HCT116 (cell line): ENCODE measurements around the gene UCK1. TPM values are rescaled to one million over a fixed set of nuclear protein-coding genes. Genes with fewer than 3 reads are reported as not detected.

Experiments used
- ATAC-seq: fragments of 200-7000 bp; cut with Tn5 transposase; 2 replicates; pipeline ENCODE4 v1.9.1; 2020; ENCODE audit warnings: mild to moderate bottlenecking, moderate library complexity
- BruUV-seq: library from RNA; stranded (reverse); fragments of 400-500 nt; replicated peaks from 2 replicates; lab custom pipeline; 2021; lab: Mats Ljungman, UMichigan
- CTCF ChIA-PET: fragments of 300-600 bp; sonication (Branson Sonifier 250); formaldehyde crosslinking; loops from one replicate; lab custom pipeline; 2021; ENCODE audit warnings: antibody characterized with exemption; lab: Charles Lee
- POLR2A ChIA-PET: fragments of 300-600, 350-600 bp; sonication (Branson Sonifier 250); formaldehyde crosslinking; loops from one replicate; lab custom pipeline; 2021; ENCODE audit warnings: antibody characterized with exemption; lab: Charles Lee
- RAD21 ChIA-PET, 2 experiments: fragments of 300-600 bp; sonication (Branson Sonifier 250); formaldehyde crosslinking; loops; one replicate each; lab custom pipeline; 2023; ENCODE audit warnings: low total read pairs in 2 of 2; ENCODE audit not compliant: uncharacterized antibody in 2 of 2, unreplicated experiment in 2 of 2, low non-redundant PET in 1 of 2; lab: Charles Lee
- DNase-seq: peaks from one replicate; pipeline ENCODE4 v3.0.0-alpha.2; 2010; ENCODE audit warnings: low read depth, low spot score
- H2AFZ ChIP-seq: fragments of 200-600 bp; shearing (Covaris generic), sonication (generic); 2 replicates; pipeline ENCODE4 v1.6.1; 2017; ENCODE audit warnings: low read depth, mixed run types, mixed read lengths, antibody characterized with exemption, low read length; ENCODE audit not compliant: poor library complexity, severe bottlenecking
- H3K27ac ChIP-seq: 2 replicates; pipeline ENCODE4 v1.5.1; 2012; ENCODE audit warnings: low read depth, low read length
- H3K27me3 ChIP-seq: fragments of 200-600 bp; sonication (generic); 2 replicates; pipeline ENCODE4 v1.6.1; 2016; ENCODE audit warnings: mixed run types, low read length, mixed read lengths; ENCODE audit not compliant: insufficient read depth
- H3K36me3 ChIP-seq, 2 experiments: fragments of 200-500 bp in 1 of 2; fragments of 200-600 bp in 1 of 2; sonication (Bioruptor generic) in 1 of 2; sonication (generic) in 1 of 2; 2 replicates each; pipeline versions ENCODE4 v1.5.1 to v1.6.1; 2014 to 2016; ENCODE audit warnings: low read length in 2 of 2, inconsistent platforms in 1 of 2, mixed read lengths in 1 of 2, mixed run types in 1 of 2; ENCODE audit not compliant: insufficient read depth in 2 of 2, control insufficient read depth in 1 of 2
- H3K4me1 ChIP-seq, 2 experiments: fragments of 200-600 bp in 1 of 2; sonication (generic) in 1 of 2; 2 replicates each; pipeline versions ENCODE4 v1.5.1 to v1.6.1; 2012 to 2017; ENCODE audit warnings: low read length in 2 of 2, inconsistent platforms in 1 of 2, mild to moderate bottlenecking in 1 of 2, mixed read lengths in 1 of 2, mixed run types in 1 of 2, moderate library complexity in 1 of 2; ENCODE audit not compliant: insufficient read depth in 2 of 2, control insufficient read depth in 1 of 2
- H3K4me2 ChIP-seq: fragments of 200-600 bp; sonication (generic); 2 replicates; pipeline ENCODE4 v1.6.1; 2017; ENCODE audit warnings: mixed run types, low read length, mixed read lengths
- H3K4me3 ChIP-seq, 2 experiments: fragments of 200-600 bp in 1 of 2; sonication (generic) in 1 of 2; replicated peaks in 1 of 2; 2 replicates each; pipeline ENCODE4 v1.5.1; 2011 to 2016; ENCODE audit warnings: low read length in 2 of 2, control low read depth in 1 of 2, low read depth in 1 of 2, mild to moderate bottlenecking in 1 of 2, mixed read lengths in 1 of 2, mixed run types in 1 of 2
- H3K79me2 ChIP-seq: fragments of 200-600 bp; sonication (generic); 2 replicates; pipeline ENCODE4 v1.6.1; 2017; ENCODE audit warnings: mild to moderate bottlenecking, mixed run types, low read length, moderate library complexity, mixed read lengths; ENCODE audit not compliant: insufficient read depth
- H3K9ac ChIP-seq: fragments of 200-600 bp; sonication (generic); 2 replicates; pipeline ENCODE4 v1.6.1; 2016; ENCODE audit warnings: low read length, mixed read lengths
- H3K9me2 ChIP-seq: fragments of 200-600 bp; sonication (generic), shearing (Covaris generic); 2 replicates; pipeline ENCODE4 v1.6.1; 2017; ENCODE audit warnings: mixed run types, mild to moderate bottlenecking, moderate library complexity; ENCODE audit not compliant: insufficient read depth
- H3K9me3 ChIP-seq, 2 experiments: fragments of 200-500 bp in 1 of 2; fragments of 200-600 bp in 1 of 2; sonication (Bioruptor generic) in 1 of 2; sonication (generic) in 1 of 2; 2 replicates each; pipeline ENCODE4 v1.6.1; 2014 to 2017; ENCODE audit warnings: low read length in 2 of 2, mixed read lengths in 2 of 2, inconsistent platforms in 1 of 2, low read depth in 1 of 2, mild to moderate bottlenecking in 1 of 2, mixed run types in 1 of 2, moderate library complexity in 1 of 2; ENCODE audit not compliant: control insufficient read depth in 1 of 2, insufficient read depth in 1 of 2
- H4K20me1 ChIP-seq: fragments of 200-600 bp; sonication (generic), shearing (Covaris generic); 2 replicates; pipeline ENCODE4 v1.6.1; 2017; ENCODE audit warnings: mixed run types, mild to moderate bottlenecking, moderate library complexity; ENCODE audit not compliant: insufficient read depth
- CEBPB ChIP-seq: IDR thresholded peaks from 2 replicates; pipeline ENCODE4 v1.6.1; 2012; ENCODE audit warnings: low read depth
- EGR1 ChIP-seq: IDR thresholded peaks from 2 replicates; pipeline ENCODE4 v1.6.1; 2012; ENCODE audit warnings: low read depth
- EZH2 ChIP-seq: fragments of 200-600 bp; sonication (generic); IDR thresholded peaks from 2 replicates; pipeline ENCODE4 v1.6.1; 2017; ENCODE audit warnings: antibody characterized with exemption, mixed run types
- POLR2AphosphoS5 ChIP-seq: IDR thresholded peaks from 2 replicates; pipeline ENCODE4 v1.6.1; 2011; ENCODE audit warnings: mild to moderate bottlenecking, low read depth, low read length, moderate library complexity
- RAD21 ChIP-seq: IDR thresholded peaks from 2 replicates; pipeline ENCODE4 v1.6.1; 2012; ENCODE audit warnings: low read depth, mild to moderate bottlenecking
- SP1 ChIP-seq: IDR thresholded peaks from 2 replicates; pipeline ENCODE4 v1.6.1; 2012; ENCODE audit warnings: low read depth
- TCF7L2 ChIP-seq: IDR thresholded peaks from 2 replicates; pipeline ENCODE4 v1.7.0; 2011; ENCODE audit warnings: borderline replicate concordance, inconsistent platforms; ENCODE audit not compliant: insufficient read depth, insufficient read length; ENCODE audit errors: extremely low read depth
- intact Hi-C: fragments of 100-400 bp; cut with micrococcal nuclease; formaldehyde crosslinking; loops from 2 replicates; pipeline ENCODE4 v1.10.0; 2022
- total RNA-seq: library from RNA; stranded (reverse); gene quantifications from one replicate; pipeline ENCODE4 v1.2.1, GENCODE V29; 2021; ENCODE audit not compliant: unreplicated experiment

Gene UCK1
- total RNA-seq, 1 experiment from 2014 or later, result 17.5 TPM

DNA sequence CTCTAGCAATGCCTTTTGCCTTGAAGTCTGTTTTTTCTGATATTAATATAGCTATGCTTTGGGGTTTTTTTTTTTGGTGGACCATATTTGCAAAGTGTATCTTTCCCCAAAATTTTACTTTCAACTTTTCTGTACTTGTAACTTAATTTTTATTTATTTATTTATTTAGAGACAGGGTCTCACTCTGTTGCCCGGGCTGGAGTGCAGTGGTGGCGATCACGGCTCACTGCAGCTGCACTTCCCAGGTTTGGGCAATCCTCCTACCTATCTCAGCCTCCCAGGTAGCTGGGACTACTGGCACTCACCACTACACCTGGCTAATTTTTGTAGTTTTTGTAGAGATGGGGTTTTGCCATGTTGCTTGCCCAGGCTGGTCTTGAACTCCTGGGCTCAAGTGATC is 35.1 kb upstream of the UCK1 start:
- Histone ChIP-seq H3K27ac (no peak overlapping the region), H3K9ac (no peak overlapping the region), H3K9me2 (no peaks in the 10 kb centered on the region), H3K36me3 (no peaks in the 10 kb centered on the region), H3K9me3 (peaks cover 0 to 4% of the 10 kb centered on the region in 2 experiments; a peak in 1 of 4 replicates), H3K4me2 (no peak overlapping the region), H3K79me2 (no peaks in the 10 kb centered on the region), H2AFZ (no peak overlapping the region), H3K4me3 (no peak overlapping the region), H3K4me1 (no peaks in the 10 kb centered on the region), H3K27me3 (no peaks in the 10 kb centered on the region), H4K20me1 (no peaks in the 10 kb centered on the region)
- BruUV-seq, result no TSS peak
- ATAC-seq (no peak), DNase-seq (no peak)
- CTCF ChIA-PET, result no interaction called here
- intact Hi-C loops, result no loop called here
- RAD21 ChIA-PET, result no interaction called here
- POLR2A ChIA-PET, result no interaction called here
- TF ChIP-seq CEBPB, result no peak
- TF ChIP-seq SP1, result no peak

DNA sequence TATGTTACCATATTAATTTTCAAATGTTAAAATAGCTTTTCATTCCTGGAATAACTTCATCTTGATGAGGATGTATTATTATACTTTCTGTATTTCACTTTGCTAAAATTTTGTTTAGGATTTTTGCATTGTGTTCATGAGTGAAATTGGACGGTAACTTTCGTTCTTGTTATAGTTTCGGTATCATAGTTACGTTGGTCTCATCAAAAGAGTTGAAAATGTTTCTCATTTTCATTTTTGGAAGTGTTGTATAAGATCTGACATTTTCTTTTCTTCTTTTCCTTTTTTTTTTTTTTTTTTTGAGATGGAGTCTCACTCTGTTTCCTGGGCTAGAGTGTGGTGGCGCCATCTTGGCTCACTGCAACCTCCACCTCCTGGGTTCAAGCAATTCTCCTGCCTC is 34.3 kb upstream of the UCK1 start:
- Histone ChIP-seq H3K4me3 (no peak overlapping the region), H3K9me2 (no peaks in the 10 kb centered on the region), H3K79me2 (no peaks in the 10 kb centered on the region), H4K20me1 (no peaks in the 10 kb centered on the region), H3K4me1 (no peaks in the 10 kb centered on the region), H3K36me3 (no peaks in the 10 kb centered on the region), H3K4me2 (no peak overlapping the region), H3K27ac (no peak overlapping the region), H3K27me3 (no peaks in the 10 kb centered on the region), H2AFZ (no peak overlapping the region), H3K9me3 (peaks cover 0 to 4% of the 10 kb centered on the region in 2 experiments; a peak in 1 of 4 replicates), H3K9ac (no peak overlapping the region)
- CTCF ChIA-PET, result no interaction called here
- TF ChIP-seq RAD21 (no peak), TCF7L2 (no peak), EZH2 (no peak), POLR2AphosphoS5 (no peak), CEBPB (no peak), EGR1 (no peak)
- RAD21 ChIA-PET, result no interaction called here
- DNase-seq (no peak), ATAC-seq (no peak)
- intact Hi-C loops, result no loop called here
- POLR2A ChIA-PET, result no interaction called here
- no TSS peak for BruUV-seq
